CD14-positive monocyte (primary cell): ENCODE measurements around the gene ANTXRL. TPM values are rescaled to one million over a fixed set of nuclear protein-coding genes. Genes with fewer than 3 reads are reported as not detected.

Source experiments
- DNase-seq, 3 donors: peaks; one replicate each; pipeline ENCODE4 v3.0.0-alpha.2; 2011 to 2022
- H2AFZ ChIP-seq: 2 replicates; pipeline ENCODE4 v1.6.0; 2012; ENCODE audit warnings: mild to moderate bottlenecking, low read depth, low read length, inconsistent platforms; ENCODE audit not compliant: insufficient read depth, poor library complexity, severe bottlenecking
- H3K27ac ChIP-seq, 2 donors: 1 replicate in 1 of 2; 2 replicates in 1 of 2; pipeline ENCODE4 v1.5.1; 2012 to 2013; ENCODE audit warnings: low read length in 2 of 2, control low read depth in 1 of 2, inconsistent platforms in 1 of 2, low read depth in 1 of 2, mild to moderate bottlenecking in 1 of 2
- H3K27me3 ChIP-seq, 2 donors: one replicate each; pipeline versions ENCODE4 v1.6.0 to v1.6.1; 2011 to 2013; ENCODE audit warnings: low read length in 2 of 2; ENCODE audit not compliant: control insufficient read depth in 2 of 2, insufficient read depth in 2 of 2
- H3K36me3 ChIP-seq, 2 donors: replicated peaks in 1 of 2; 1 replicate in 1 of 2; 2 replicates in 1 of 2; pipeline versions ENCODE4 v1.5.1 to v1.6.1; 2012 to 2013; ENCODE audit warnings: low read length in 2 of 2, control low read depth in 1 of 2, inconsistent platforms in 1 of 2, mild to moderate bottlenecking in 1 of 2; ENCODE audit not compliant: insufficient read depth in 2 of 2, control insufficient read depth in 1 of 2
- H3K4me1 ChIP-seq, 2 donors: 1 replicate in 1 of 2; 2 replicates in 1 of 2; pipeline versions ENCODE4 v1.5.1 to v1.6.1; 2012 to 2013; ENCODE audit warnings: low read length in 2 of 2, control low read depth in 1 of 2, inconsistent platforms in 1 of 2, mild to moderate bottlenecking in 1 of 2, moderate library complexity in 1 of 2; ENCODE audit not compliant: insufficient read depth in 2 of 2, control insufficient read depth in 1 of 2
- H3K4me2 ChIP-seq: replicated peaks from 2 replicates; pipeline ENCODE3; 2012; ENCODE audit warnings: low read length, moderate library complexity, mild to moderate bottlenecking; ENCODE audit not compliant: poor library complexity, severe bottlenecking; ENCODE audit errors: extremely low read depth
- H3K4me3 ChIP-seq, 3 experiments: fragments of 200-600 bp in 1 of 3; sonication (generic) in 1 of 3; replicated peaks in 1 of 3; 1 replicate in 2 of 3; 2 replicates in 1 of 3; pipeline ENCODE4 v1.5.1; 2011 to 2013; ENCODE audit warnings: low read length in 3 of 3, mild to moderate bottlenecking in 3 of 3, control low read depth in 2 of 3, low read depth in 2 of 3, inconsistent platforms in 1 of 3, moderate library complexity in 1 of 3
- H3K79me2 ChIP-seq: 2 replicates; pipeline ENCODE4 v1.6.0; 2012; ENCODE audit warnings: mild to moderate bottlenecking, control low read depth, inconsistent platforms, low read length, moderate library complexity; ENCODE audit not compliant: insufficient read depth
- H3K9ac ChIP-seq: 2 replicates; pipeline ENCODE4 v1.6.0; 2017; ENCODE audit warnings: low read length, mild to moderate bottlenecking; ENCODE audit not compliant: insufficient read depth, poor library complexity, severe bottlenecking
- H3K9me3 ChIP-seq, 2 donors: replicated peaks in 1 of 2; 1 replicate in 1 of 2; 2 replicates in 1 of 2; pipeline versions ENCODE4 v1.5.1 to v1.6.1; 2012 to 2013; ENCODE audit warnings: low read length in 2 of 2, control low read depth in 1 of 2; ENCODE audit not compliant: control insufficient read depth in 1 of 2, insufficient read depth in 1 of 2
- H4K20me1 ChIP-seq: 2 replicates; pipeline ENCODE4 v1.6.0; 2012; ENCODE audit warnings: mild to moderate bottlenecking, low read length, control low read depth, moderate library complexity; ENCODE audit not compliant: insufficient read depth
- H3K27ac Mint-ChIP-seq, 7 donors: one replicate each; pipeline ENCODE4 v1.8.0; 2020; ENCODE audit warnings: mild to moderate bottlenecking in 7 of 7, mixed read lengths in 7 of 7, moderate library complexity in 6 of 7, inconsistent platforms in 2 of 7
- H3K27me3 Mint-ChIP-seq, 3 donors: one replicate each; pipeline ENCODE4 v1.8.0; 2021 to 2022; ENCODE audit warnings: low read depth in 3 of 3, mild to moderate bottlenecking in 3 of 3, mixed read lengths in 3 of 3, moderate library complexity in 3 of 3, inconsistent platforms in 1 of 3
- H3K36me3 Mint-ChIP-seq, 2 donors: one replicate each; pipeline ENCODE4 v1.8.0; 2020; ENCODE audit warnings: mixed read lengths in 2 of 2, inconsistent platforms in 1 of 2, mild to moderate bottlenecking in 1 of 2
- H3K4me1 Mint-ChIP-seq: one replicate; pipeline ENCODE4 v1.8.0; 2020; ENCODE audit warnings: mild to moderate bottlenecking, mixed read lengths
- H3K4me3 Mint-ChIP-seq, 2 donors: one replicate each; pipeline ENCODE4 v1.8.0; 2020; ENCODE audit warnings: mild to moderate bottlenecking in 2 of 2, mixed read lengths in 2 of 2, moderate library complexity in 1 of 2
- H3K9me3 Mint-ChIP-seq, 7 donors: one replicate each; pipeline ENCODE4 v1.8.0; 2020 to 2022; ENCODE audit warnings: mixed read lengths in 7 of 7, mild to moderate bottlenecking in 6 of 7, moderate library complexity in 6 of 7, inconsistent platforms in 2 of 7
- CTCF ChIP-seq: fragments of 200-600 bp; IDR thresholded peaks from one replicate; pipeline ENCODE4 v1.8.0; 2022; ENCODE audit warnings: antibody characterized with exemption, mild to moderate bottlenecking
- WGBS: methylation state at CpG from one replicate; pipeline ENCODE4 v1.1.5; 2013; ENCODE audit warnings: missing lambda C conversion rate; ENCODE audit not compliant: insufficient coverage; 5-methylcytosine and 5-hydroxymethylcytosine counted together
- intact Hi-C, 2 donors: fragments of 100-400 bp; cut with micrococcal nuclease; formaldehyde crosslinking; loops; one replicate each; pipeline versions ENCODE4 v1.15.0 to v1.15.1; 2023
- polyA plus RNA-seq, 3 donors: library from polyadenylated mRNA; depleted of rRNA in 1 of 3; unstranded in 2 of 3; stranded (reverse) in 1 of 3; fragments of 300-500 nt in 2 of 3; fragments of >200 nt in 1 of 3; fragmentation: Illumina TruSeq in 2 of 3; gene quantifications; 1 replicate in 2 of 3; 2 replicates in 1 of 3; pipeline ENCODE4 v1.2.3, GENCODE V29; 2012 to 2021

Gene ANTXRL
- polyA plus RNA-seq, 3 donors = not detected

- intact Hi-C loops = no loop called here
Measured at GRCh38 chr10:46305079-46305818, 18.5 kb downstream of the ANTXRL start.

GRCh38 chr10:46305986-46306385 lies 19.2 kb downstream of the ANTXRL start:
- H3K4me1 Mint-ChIP-seq = peaks cover 6% of the 10 kb centered on the region
- H3K4me2 ChIP-seq = no peak overlapping the region
- H3K79me2 ChIP-seq = no peaks in the 10 kb centered on the region
- no peaks in the 10 kb centered on the region for H3K4me1 ChIP-seq
- no peak overlapping the region for H3K4me3 ChIP-seq
- no peaks in the 10 kb centered on the region for H4K20me1 ChIP-seq
- no peak overlapping the region for H2AFZ ChIP-seq
- 100% methylated on average over 1 of the region's 1 CpG for WGBS
- H3K4me3 Mint-ChIP-seq = no peak overlapping the region
- H3K27ac ChIP-seq = no peak overlapping the region
- peaks cover 0 to 10% (median 3%) of the 10 kb centered on the region in 3 donors for H3K27me3 Mint-ChIP-seq
- no peaks in the 10 kb centered on the region for H3K27me3 ChIP-seq
- H3K27ac Mint-ChIP-seq = no peak overlapping the region
- no peaks in the 10 kb centered on the region for H3K9me3 ChIP-seq
- DNase-seq = no peak
- no peak overlapping the region for H3K9ac ChIP-seq
- TF ChIP-seq CTCF = no peak
- no peaks in the 10 kb centered on the region for H3K36me3 ChIP-seq
- H3K36me3 Mint-ChIP-seq = no peaks in the 10 kb centered on the region
- intact Hi-C loops = no loop called here
- H3K9me3 Mint-ChIP-seq = no peaks in the 10 kb centered on the region

More at GRCh38 chr10:46305079-46305818, 18.5 kb downstream of the ANTXRL start:
- H3K27ac Mint-ChIP-seq = no peak overlapping the region
- Histone ChIP-seq H4K20me1 (no peaks in the 10 kb centered on the region), H3K9ac (no peak overlapping the region), H3K4me2 (no peak overlapping the region), H3K27ac (no peak overlapping the region), H3K27me3 (no peaks in the 10 kb centered on the region), H3K36me3 (no peaks in the 10 kb centered on the region), H3K9me3 (no peaks in the 10 kb centered on the region), H3K4me3 (no peak overlapping the region), H2AFZ (no peak overlapping the region), H3K79me2 (no peaks in the 10 kb centered on the region), H3K4me1 (peaks cover 1 to 4% of the 10 kb centered on the region in 2 donors)
- WGBS = 86% methylated on average over 5 of the region's 10 CpGs
- H3K9me3 Mint-ChIP-seq = no peaks in the 10 kb centered on the region
- no peak for TF ChIP-seq CTCF
- no peak overlapping the region for H3K4me3 Mint-ChIP-seq
- H3K27me3 Mint-ChIP-seq = peaks cover 0 to 10% (median 3%) of the 10 kb centered on the region in 3 donors
- peaks cover 6% of the 10 kb centered on the region for H3K4me1 Mint-ChIP-seq
- no peaks in the 10 kb centered on the region for H3K36me3 Mint-ChIP-seq
- no peak for DNase-seq
